Eye (tissue), 1 donor: ENCODE measurements around the gene DDTL.
A peak's percentile ranks its signal among the peaks of the same experiment; 100 is the strongest.
"Not testable (repeated sequence)": the region's sequence is repeated elsewhere in the genome, so short reads cannot be mapped to it uniquely, and the experiment has no call there.

Source experiments
- DNase-seq: peaks from one replicate; pipeline ENCODE4 v3.0.0-alpha.2; 2015

The DDTL gene

DNA sequence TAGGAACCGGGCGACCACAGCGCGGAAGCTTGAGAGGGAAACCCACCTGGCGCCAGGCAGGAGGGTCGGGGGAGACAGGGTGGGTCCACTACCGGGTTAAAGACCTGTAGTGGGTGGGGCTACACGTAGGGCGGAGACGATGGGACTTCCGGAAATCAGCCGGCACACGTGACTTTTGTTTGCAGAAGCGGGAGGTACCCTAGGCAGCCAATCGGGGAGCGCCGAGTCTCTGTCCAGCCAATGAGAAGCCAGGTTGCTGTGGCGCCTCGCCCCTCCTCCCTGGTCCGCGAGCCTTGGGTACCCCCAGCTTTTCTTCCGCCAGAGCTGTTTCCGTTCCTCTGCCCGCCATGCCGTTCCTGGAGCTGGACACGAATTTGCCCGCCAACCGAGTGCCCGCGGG lies at the start of gene DDTL:
DDTL (plus strand) TSS at position 321 of the 400 bp plus-strand sequence; CDS start at position 348, 27 bp downstream.
- not testable (repeated sequence) for DNase-seq

DNA sequence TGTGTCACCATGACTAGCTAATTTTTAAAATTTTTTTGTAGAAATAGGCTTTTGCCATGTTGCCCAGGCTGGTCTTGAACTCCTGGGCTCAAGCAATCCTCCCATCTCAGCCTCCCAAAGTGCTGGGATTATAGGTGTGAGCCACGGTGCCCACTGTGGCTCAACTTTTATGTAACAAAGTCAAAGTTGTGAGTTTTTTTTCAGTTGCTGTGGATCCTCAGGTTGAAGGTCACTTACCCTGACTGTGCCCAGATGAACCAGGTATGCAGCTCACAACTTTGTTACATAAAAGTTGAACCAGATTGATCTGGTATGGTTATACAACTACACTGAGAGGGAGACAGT lies 46.4 kb upstream of the DDTL start:
- DNase-seq, result not testable (repeated sequence)

DNA sequence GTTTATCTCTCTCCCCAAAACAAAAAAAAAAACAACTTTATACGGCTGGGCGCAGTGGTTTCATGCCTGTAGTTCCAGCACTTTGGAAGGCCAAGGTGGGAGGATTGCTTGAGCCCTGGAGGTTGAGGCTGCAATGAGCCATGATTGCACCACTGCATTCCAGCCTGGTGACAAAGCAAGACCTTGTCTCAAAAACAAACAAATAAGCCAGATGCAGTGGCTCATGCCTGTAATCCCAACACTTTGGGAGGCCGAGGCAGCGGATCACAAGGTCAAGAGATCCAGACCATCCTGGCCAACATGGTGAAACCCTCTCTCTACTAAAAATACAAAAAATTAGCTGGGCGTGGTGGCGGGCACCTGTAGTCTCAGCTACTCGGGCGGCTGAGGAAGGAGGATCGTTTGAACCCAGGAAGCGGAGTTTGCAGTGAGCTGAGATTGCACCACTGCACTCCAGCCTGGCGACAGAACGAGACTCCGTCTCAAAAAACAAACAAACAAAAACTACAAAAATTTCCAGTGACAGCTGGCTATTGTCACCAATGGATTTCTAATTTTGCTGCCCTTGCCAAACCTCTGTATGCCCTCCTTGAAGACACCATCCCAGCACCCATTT lies 45.0 kb upstream of the DDTL start:
- not testable (repeated sequence) for DNase-seq

- DNase-seq, result no peak
Observed at GRCh38 chr22:23922921-23923320, 43.8 kb upstream of the DDTL start.

DNA sequence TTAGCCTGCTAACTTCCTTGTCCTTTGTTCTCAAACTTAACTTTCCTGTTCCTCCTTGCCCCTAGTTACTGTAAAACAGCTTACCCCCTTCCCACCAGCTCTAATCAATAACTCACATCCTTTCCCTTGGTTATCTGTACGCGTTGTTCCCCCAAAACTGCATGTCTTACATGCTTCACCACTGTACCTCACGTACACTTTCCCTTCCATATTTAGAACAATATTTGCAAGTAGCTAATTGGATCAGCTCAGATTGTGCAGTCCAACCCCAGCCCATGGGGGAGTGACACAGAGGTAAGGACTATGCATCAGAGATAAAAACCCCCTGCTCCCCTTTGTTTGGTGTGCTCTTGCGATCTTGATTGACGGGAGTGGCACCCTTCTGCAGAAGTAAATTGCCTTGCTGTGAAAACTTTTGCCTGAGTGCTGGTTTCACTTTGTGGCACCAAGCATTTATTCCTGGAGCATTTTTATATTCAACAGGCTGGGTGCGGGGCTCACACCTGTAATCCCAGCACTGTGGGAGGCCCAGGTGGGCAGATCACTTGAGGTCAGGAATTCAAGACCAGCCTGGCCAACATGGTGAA lies 41.6 kb upstream of the DDTL start:
- DNase-seq, result no peak

- DNase-seq, result no peak
Observed at GRCh38 chr22:23926561-23926960, 40.1 kb upstream of the DDTL start.

DNA sequence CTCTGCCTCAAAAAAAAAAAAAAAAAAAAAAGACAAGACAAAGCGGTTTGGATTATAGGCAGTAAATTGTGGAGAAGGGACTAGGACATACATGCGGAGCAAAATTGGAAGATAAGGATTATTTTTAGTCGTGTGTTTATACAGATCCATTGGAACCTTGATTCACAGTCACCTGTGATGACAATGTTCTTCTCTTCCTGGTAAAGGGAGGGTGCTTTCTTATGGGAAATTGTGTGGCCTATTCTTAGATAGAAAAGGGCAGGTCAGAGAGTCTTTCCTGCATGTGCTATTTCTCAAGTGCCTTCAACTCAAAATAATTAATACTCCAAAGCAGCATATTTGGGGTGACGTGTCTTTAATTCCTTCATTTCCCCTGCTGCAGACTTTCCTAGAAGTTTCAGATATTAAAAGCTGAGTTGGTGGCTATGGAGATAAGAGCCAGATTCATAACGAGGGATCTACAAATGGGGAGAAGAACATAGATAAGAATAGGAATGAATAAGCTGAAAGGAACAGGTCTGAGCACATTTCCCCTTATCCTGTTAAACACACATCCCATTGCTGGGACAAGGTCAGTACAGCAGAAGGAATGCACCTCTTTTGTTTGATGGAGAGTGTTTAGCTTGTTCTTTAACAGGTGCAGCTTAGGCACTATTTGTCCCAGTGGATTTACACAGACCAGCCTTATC lies 28.2 kb upstream of the DDTL start:
- no peak for DNase-seq

DNA sequence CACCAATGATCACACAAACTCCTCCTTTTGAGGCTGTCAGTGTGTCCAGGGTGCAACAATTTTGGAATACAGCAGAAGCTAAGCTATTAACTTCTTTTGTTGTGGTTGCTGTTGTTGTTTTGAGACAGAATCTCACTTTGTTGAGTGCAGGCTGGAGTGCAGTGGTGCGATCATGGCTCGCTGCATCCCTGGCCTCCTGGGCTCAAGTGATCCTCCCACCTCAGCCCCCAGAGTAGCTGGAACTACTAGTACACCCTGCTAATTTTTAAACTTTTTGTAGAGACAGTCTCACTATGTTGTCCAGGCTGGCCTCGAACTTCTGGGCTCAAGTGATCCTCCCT lies 27.7 kb upstream of the DDTL start:
- no peak for DNase-seq

- DNase-seq, result not testable (repeated sequence)
Observed at GRCh38 chr22:23940166-23940565, 26.5 kb upstream of the DDTL start.

DNA sequence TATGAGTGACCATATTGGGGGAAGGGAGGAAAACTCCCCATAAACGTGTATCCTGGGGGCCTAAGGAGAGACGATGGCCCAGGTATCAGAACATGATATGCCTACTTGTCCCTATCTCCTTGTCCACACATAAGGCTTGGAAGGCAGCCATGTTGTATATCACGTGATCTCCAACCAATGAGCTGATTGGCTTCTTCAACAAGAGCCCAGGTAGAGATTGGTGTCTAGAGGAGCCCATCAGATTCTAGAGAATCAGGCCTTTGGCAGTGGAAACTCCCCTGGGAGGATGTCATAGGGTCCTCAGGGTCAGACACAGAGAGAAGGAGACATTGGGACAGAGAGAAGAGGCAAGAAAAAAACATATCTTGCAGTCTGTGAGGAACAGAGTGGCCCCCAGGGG lies 19.3 kb upstream of the DDTL start:
- not testable (repeated sequence) for DNase-seq

- DNase-seq, result not testable (repeated sequence)
Observed at GRCh38 chr22:23949764-23950163, 16.9 kb upstream of the DDTL start.

DNA sequence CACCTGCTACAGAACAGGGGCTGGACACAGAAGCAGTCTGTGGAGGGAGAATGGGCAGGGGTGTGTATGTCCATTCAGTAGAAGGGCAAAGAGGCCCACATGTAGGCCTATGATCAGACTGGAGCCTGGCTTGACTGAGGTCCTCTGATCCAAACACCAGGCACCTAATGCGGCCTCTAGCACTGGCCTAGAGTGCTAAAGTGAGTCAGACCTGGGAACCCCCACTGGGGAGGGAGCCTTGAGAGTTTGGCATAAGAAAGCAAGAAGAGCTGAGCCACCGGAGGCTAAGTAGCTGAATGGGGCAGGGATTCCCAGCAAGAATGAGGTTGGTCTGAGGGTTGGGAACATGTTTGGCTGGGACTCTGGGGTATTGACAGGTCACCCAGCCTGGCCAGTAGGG lies 15.3 kb upstream of the DDTL start:
- DNase-seq, result not testable (repeated sequence)

GRCh38 chr22:23952794-23953405 lies 13.8 kb upstream of the DDTL start:
- DNase-seq, result not testable (repeated sequence)

GRCh38 chr22:23953485-23953884 lies 13.2 kb upstream of the DDTL start:
- DNase-seq, result not testable (repeated sequence)

- DNase-seq, result not testable (repeated sequence)
Observed at GRCh38 chr22:23954193-23954990, 12.3 kb upstream of the DDTL start.

DNA sequence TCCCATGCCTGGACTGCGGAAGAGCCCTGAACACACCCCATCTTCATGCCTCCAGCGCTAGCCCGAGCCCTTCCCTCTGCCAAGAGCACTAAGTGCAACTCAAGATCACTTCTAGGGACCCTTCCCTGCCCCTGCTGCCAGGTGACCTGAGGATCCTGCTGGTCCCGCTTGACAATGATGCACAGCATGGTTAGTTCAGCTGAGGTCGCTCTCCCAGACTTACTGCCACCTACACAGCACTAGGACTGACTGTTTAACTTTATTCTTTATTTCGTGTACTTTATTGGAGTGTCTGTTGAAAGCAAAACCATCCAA lies 11.7 kb upstream of the DDTL start:
- DNase-seq, result not testable (repeated sequence)

DNA sequence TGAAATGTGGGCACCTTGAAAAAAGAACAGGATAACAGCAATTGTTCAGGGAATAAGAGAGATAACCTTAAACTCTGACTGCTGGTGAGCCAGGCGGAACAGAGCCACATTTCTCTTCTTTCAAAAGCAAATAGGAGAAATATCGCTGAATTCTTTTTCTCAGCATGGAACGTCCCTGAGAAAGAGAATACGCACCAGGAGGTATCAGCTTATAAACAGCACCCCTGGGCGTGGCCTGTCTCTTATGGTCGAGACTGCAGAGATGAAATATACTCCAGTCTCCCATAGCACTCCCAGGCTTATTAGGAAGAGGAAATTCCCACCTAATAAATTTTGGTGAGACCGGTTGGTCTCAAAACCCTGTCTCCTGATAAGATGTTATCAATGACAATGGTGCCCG lies 10.8 kb upstream of the DDTL start:
- DNase-seq, result not testable (repeated sequence)

DNA sequence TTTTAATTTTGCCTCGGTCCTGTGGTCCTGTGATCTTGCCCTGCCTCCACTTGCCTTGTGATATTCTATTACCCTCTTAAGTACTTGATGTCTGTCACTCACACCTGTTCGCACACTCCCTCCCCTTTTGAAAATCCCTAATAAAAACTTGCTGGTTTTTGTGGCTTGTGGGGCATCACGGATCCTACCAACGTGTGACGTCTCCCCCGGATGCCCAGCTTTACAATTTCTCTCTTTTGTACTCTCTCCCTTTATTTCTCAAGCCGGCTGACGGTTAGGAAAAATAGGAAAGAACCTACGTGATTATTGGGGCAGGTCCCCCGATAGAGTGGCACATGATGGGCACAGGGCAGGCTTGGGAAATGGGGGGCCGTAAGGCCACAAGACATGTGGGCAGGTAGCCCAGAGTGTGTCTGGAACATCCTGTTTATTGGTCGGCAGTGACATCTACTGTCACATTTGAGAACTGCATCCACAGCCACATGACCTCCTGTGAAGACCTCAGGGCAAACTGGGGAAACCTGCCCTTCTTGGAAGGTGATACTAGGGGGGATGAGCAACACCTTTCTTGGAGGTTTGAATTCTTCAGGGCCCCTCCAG lies 10.3 kb upstream of the DDTL start:
- DNase-seq, result peak; percentile 96

DNA sequence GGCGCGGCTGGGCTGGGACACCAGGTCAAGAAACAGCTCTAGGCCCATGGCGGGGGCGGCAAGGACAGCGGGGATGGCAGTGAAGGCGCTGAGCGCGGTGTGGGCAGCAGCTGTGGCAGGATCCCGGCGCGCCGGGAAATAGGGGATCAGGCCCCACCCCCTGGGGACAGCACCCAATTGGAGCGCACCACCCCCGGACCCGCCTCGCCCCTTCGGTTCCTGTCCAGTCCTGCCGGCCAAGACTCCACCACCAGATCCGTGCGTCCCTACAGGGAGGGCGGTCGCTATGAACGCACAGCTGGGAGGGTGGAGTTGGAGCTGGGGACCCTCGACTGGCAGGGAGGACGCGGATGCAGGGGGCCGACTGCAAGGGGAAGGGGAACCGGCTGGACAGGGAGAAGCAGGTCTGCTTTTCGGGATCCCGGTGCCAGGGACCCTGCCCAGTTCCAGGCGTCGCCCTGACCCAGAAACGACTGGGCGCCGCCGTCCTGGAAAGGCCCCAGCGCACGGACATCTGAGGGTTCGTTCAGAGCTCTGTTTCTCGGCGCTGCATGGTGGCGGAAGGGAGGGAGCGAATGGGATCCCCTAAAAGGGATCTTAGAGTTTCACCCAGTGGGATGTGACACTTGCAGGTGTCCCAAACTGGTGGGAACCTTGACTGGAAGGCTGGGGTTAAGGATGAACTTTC lies 5.5 kb upstream of the DDTL start, which contains the start of gene GSTT2B:
GSTT2B (minus strand) TSS at position 112 of the 688 bp plus-strand sequence; CDS start at position 48, 64 bp downstream.
- DNase-seq, result not testable (repeated sequence)

DNA sequence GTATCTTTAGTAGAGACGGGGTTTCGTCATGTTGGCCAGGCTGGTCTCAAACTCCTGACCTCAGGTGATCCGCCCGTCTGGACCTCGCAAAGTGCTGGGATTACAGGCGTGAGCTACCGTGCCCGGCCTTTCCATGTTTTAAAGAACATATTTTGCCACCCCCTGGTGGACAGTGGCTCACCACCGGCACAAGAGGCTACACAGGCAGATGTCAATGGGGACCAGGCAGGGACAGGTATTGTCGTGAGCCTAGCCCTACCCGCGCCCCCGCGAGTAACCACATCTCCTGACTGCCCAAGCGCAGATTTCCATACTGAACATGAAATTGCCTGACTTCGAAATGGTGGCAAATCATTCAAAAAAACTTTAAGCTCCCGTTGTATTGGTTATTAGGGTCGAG lies 594 bp upstream of the DDTL start:
- DNase-seq, result not testable (repeated sequence)

- DNase-seq, result no peak
Observed at GRCh38 chr22:23969071-23969470, 2.4 kb downstream of the DDTL start.

DNA sequence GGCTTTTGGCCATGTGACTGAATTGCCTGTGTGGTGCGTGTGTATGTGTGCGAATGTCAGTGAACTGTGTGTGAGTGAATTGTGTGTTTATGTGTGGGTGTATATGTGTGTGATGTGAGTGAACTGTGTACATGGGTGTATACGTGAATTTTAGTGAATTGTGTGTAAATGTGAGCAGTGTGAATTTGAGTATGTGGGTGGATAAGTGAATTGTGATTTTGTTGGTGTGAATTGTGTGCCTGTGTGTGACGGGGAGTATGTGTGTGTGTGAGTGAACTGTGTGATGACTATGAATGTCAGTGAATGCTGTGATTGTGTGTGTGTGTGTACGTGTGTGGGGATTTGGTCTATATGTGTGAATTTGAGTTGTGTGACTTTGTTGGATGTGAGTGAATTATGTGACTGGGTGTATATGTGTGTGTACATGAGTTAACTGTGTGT lies 3.5 kb downstream of the DDTL start:
- no peak for DNase-seq
